SH-SY5Y (cell line): ENCODE measurements around the gene SAMM50.

Experiments used
- GATA2 ChIP-seq: IDR thresholded peaks from 2 replicates; pipeline ENCODE4 v1.6.1; 2011; ENCODE audit warnings: mild to moderate bottlenecking, low read depth, low read length
- GATA3 ChIP-seq: IDR thresholded peaks from 2 replicates; pipeline ENCODE4 v1.6.1; 2011; ENCODE audit warnings: low read depth, mild to moderate bottlenecking, low read length, moderate library complexity

SAMM50 gene

GRCh38 chr22:43995057-43995685, 39.9 kb downstream of the SAMM50 start:
- TF ChIP-seq GATA2 (no peak), GATA3 (no peak)

- TF ChIP-seq GATA2 (no peak), GATA3 (no peak)
Measured at GRCh38 chr22:43995798-43996169, 40.5 kb downstream of the SAMM50 start.

- TF ChIP-seq GATA2, result no peak
- no peak for TF ChIP-seq GATA3
Measured at GRCh38 chr22:43996170-43996980, 41.1 kb downstream of the SAMM50 start.

- no peak for TF ChIP-seq GATA3
- TF ChIP-seq GATA2, result no peak
Measured at GRCh38 chr22:43996981-43997265, 41.7 kb downstream of the SAMM50 start.

- TF ChIP-seq GATA3 (no peak), GATA2 (no peak)
Measured at GRCh38 chr22:43998679-43999264, 43.5 kb downstream of the SAMM50 start.

- TF ChIP-seq GATA2, result no peak
- TF ChIP-seq GATA3, result no peak
Measured at GRCh38 chr22:43999378-43999777, 44.1 kb downstream of the SAMM50 start.

GRCh38 chr22:44000123-44000522, 44.9 kb downstream of the SAMM50 start:
- TF ChIP-seq GATA2 (no peak), GATA3 (no peak)

- TF ChIP-seq GATA2, result no peak
- TF ChIP-seq GATA3, result no peak
Measured at GRCh38 chr22:44001521-44001920, 46.3 kb downstream of the SAMM50 start.

- no peak for TF ChIP-seq GATA3
Measured at GRCh38 chr22:44002324-44002723, 47.1 kb downstream of the SAMM50 start.

GRCh38 chr22:44002997-44003396, 47.8 kb downstream of the SAMM50 start:
- TF ChIP-seq GATA3, result no peak
- TF ChIP-seq GATA2, result no peak

- no peak for TF ChIP-seq GATA2
- TF ChIP-seq GATA3, result no peak
Measured at GRCh38 chr22:44003405-44004103, 48.3 kb downstream of the SAMM50 start.

GRCh38 chr22:44004104-44004460, 48.8 kb downstream of the SAMM50 start:
- TF ChIP-seq GATA3 (no peak), GATA2 (no peak)

- TF ChIP-seq GATA3, result no peak
- TF ChIP-seq GATA2, result no peak
Measured at GRCh38 chr22:44005524-44005923, 50.3 kb downstream of the SAMM50 start.

- TF ChIP-seq GATA3 (no peak), GATA2 (no peak)
Measured at GRCh38 chr22:44012162-44012561, 56.9 kb downstream of the SAMM50 start.

- TF ChIP-seq GATA3, result no peak
Measured at GRCh38 chr22:44012591-44012990, 57.3 kb downstream of the SAMM50 start.
